Stimulated activated CD8-positive, alpha-beta memory T cell treated with anti-CD3 and anti-CD28 coated beads, Interleukin-4, amount 100 ng/mL, for 24 hours (primary cell): ENCODE data around the gene FFAR3.
A peak's percentile ranks its signal among the peaks of the same experiment; 100 is the strongest.
"Not testable (repeated sequence)": the region's sequence is repeated elsewhere in the genome, so short reads cannot be mapped to it uniquely, and the experiment has no call there.

Experiments
- DNase-seq: peaks from one replicate; pipeline ENCODE4 v3.0.0-alpha.2; 2020; ENCODE audit warnings: low read depth

FFAR3 gene

GRCh38 chr19:35351411-35352176 is 6.7 kb upstream of the FFAR3 start:
- no peak for DNase-seq

- DNase-seq: no peak
Measured at GRCh38 chr19:35352177-35352447, 6.1 kb upstream of the FFAR3 start.

- DNase-seq: peak; percentile 45
Measured at GRCh38 chr19:35352448-35353304, 5.6 kb upstream of the FFAR3 start.

- no peak for DNase-seq
Measured at GRCh38 chr19:35353635-35354034, 4.6 kb upstream of the FFAR3 start.

GRCh38 chr19:35354898-35355297 is 3.4 kb upstream of the FFAR3 start:
- no peak for DNase-seq

GRCh38 chr19:35355791-35356460 is 2.3 kb upstream of the FFAR3 start:
- DNase-seq: no peak

- DNase-seq: not testable (repeated sequence)
Measured at GRCh38 chr19:35358834-35359233, 574 bp downstream of the FFAR3 start.

- DNase-seq: not testable (repeated sequence)
Measured at GRCh38 chr19:35359395-35359794, 1.1 kb downstream of the FFAR3 start.

GRCh38 chr19:35360081-35360480 is 1.8 kb downstream of the FFAR3 start:
- DNase-seq: not testable (repeated sequence)

GRCh38 chr19:35360880-35361420 is 2.7 kb downstream of the FFAR3 start:
- no peak for DNase-seq

GRCh38 chr19:35362261-35363000 is 4.2 kb downstream of the FFAR3 start:
- no peak for DNase-seq

GRCh38 chr19:35363001-35363590 is 4.8 kb downstream of the FFAR3 start:
- DNase-seq: no peak

GRCh38 chr19:35363711-35364425 is 5.6 kb downstream of the FFAR3 start:
- DNase-seq: no peak

- DNase-seq: no peak
Measured at GRCh38 chr19:35365303-35365702, 7.0 kb downstream of the FFAR3 start.

GRCh38 chr19:35368378-35368777 is 10.1 kb downstream of the FFAR3 start:
- DNase-seq: no peak

- DNase-seq: no peak
Measured at GRCh38 chr19:35369522-35369921, 11.3 kb downstream of the FFAR3 start.

- DNase-seq: no peak
Measured at GRCh38 chr19:35370722-35371121, 12.5 kb downstream of the FFAR3 start, which contains the start of gene GPR42. GPR42 (plus strand) TSS chr19:35371068; CDS start chr19:35371360, 292 bp downstream.

GRCh38 chr19:35373492-35373891 is 15.2 kb downstream of the FFAR3 start:
- DNase-seq: no peak

GRCh38 chr19:35374031-35374430 is 15.8 kb downstream of the FFAR3 start:
- DNase-seq: not testable (repeated sequence)

- DNase-seq: no peak
Measured at GRCh38 chr19:35375505-35376307, 17.4 kb downstream of the FFAR3 start.
